ENCODE measurements around the gene MAGI2.

MAGI2 gene

DNA sequence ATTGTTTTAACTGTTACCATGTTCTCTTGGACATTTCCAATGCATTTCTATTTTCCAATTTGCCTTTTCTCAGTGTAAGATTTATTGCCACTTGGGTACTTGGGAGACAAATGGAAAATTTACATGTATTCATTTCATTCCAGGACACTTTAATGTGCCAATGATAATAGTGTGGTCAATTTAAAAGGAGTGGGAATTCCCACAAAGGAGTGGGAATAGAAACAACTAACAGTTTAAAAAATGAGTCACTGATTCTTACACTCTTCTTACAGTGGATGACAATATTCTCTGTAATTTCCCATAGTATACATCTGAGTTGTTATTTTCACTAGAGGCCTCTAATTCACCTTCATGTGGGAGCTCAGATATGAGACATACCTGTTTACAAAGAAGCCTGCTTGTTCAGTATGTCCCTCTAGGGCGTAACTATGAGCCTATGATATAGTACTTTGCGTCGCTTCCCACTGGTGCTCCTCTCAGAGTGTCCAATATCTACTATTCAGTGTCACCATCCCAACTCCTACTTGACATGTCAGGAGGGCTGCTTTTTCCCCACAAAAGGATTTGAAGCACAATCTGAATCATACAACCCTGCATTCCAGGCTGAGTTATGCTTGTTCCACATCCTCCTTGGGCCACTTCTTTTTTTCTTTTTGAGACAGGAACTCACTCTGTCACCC, 1353.6 kb downstream of the MAGI2 start:
- no peak for DNase-seq (ENCODE audit: low spot score)

DNA sequence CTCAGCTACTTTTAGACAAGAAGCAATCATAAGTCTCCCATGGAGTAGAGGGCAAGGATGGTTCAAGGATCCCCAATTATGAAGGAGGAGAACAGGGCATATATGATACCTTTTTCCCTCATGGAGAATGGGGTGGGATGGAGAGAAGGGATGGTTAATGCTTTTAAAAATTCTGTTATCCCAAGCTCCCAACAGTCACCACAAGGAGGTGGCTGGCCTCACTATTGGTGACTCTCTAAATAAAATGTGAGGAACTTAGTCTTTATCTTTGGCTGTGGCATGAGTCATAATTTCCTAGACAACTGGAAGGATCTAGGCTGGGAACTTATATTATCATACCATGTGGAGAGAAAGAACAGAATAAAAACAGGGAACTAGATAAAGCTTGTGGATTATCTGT, 1357.9 kb downstream of the MAGI2 start:
- DNase-seq (ENCODE audit: low spot score), result no peak

DNA sequence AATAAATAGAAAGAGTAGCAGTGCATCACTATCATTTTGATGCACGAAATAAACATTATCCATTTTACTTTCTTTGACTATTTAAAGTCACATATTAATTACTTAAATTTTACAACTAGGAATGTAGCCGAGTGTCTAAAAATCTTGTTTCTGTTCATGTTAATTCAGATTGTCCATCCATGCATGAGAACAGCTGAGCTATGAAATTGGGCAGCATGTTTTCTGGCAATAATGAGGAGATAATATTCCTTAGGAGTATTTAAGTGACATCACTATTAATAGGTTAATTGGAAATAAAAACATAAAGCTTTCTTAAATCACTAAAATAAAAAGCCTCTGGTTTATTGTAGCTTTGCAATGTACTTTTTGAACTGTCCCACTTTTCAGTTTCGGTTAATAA, 1361.1 kb downstream of the MAGI2 start:
- DNase-seq (ENCODE audit: low spot score), result no peak

DNA sequence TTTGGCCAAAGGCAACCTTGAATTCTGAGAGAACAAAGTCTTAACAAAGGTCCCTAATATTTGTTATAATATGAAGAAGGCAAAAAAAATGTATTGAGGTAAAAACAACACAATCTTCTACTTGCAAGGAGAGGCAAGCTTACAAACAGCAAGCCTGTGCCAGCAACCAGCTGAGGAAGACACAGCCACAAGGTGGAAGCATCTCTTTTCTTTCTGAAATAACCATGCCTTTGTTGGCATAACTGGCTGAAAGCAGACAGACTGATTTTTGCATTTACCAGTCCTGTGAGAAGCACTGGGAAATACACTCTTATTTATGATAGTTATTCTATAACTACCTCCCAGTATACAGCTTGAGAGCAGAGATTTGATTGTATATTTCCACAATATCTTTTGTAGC, 1362.9 kb downstream of the MAGI2 start:
- DNase-seq (ENCODE audit: low spot score), result no peak

DNA sequence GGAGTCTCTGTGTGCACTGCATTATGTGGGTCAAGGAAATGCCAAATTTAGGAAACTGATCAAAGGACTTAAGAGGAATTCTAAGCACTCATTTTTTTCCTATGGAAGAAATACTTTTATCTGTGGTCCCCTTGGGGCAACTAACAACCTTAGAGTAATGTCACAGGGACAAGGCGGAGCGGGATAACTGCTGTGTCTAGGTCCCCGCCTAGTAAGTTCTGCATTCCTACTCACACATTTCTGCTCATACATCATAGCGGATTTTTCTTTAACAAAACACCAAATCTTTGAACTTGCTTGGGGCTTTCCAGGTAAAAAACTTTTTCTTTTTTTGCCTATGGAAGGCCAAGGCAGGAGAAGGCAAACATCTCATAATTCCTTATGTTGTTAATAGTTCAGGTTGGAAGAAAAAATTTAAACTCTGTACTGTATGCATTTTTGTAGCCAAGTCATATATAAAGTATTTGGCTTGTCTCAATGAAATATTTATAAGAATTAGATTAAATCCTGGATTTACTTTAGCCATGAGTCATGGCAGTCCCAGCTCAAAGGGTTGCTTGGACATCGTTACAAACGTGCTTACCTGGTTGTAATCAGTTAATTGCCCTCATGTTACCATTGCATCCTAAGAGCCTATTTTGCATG, 1369.9 kb downstream of the MAGI2 start:
- no peak for DNase-seq (ENCODE audit: low spot score)

DNA sequence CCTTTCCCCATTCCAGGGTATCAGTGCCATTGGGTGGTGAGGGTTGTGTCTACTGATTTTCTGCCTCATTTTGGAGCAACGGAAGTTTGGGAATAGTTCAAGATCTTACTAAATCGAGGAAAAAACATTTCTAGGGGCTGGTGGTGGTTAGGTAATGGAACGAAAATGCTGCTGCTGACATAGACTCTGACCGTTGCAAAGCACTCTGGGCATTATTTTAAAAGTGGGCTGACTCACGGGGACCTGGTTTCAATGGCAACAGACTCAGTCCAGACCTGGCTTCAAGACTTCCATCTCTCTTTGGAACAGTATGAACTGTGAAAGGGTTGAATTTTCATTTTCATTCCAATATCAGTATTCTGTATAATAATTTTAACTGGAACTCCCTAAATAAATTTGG, 1370.9 kb downstream of the MAGI2 start:
- DNase-seq (ENCODE audit: low spot score), result no peak

DNA sequence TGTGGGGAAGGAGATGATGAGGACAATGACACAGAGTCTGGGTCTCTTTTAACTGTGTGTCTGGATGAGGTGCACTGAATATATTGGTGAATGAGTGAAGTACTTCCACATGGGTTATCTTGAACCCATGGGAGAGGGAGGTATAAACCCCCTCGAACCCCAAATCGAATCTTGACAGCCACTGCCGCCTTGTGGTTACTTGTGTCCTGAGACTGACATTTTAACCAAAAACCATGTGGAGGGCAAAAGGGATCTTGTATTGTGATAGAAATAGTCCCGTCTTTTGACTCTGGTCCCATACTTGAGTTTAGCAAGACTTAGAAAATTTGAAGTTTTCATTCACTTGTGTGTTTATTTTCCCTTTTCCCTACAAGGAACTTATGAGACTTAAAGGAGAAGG, 1371.6 kb downstream of the MAGI2 start:
- DNase-seq (ENCODE audit: low spot score), result no peak

DNA sequence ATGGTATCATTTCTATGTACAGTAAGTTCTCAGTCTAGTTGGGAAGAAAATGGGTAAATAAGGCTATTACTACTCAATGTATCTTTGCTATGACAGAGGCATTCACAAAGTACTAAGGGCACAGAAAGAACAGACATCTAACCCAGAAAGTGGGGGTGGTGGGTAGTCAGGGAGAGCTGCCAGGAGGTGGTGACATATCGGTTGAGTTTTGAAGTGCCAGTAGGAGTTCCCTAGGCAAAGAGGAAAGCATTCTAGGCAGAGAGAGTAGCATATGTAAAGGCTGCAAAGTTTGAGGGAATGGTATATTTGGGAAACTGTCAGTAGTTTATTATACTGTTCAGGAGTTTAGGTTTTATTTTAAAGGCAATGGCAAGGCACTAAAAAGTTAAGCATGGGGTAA, 1372.1 kb downstream of the MAGI2 start:
- DNase-seq (ENCODE audit: low spot score), result no peak

DNA sequence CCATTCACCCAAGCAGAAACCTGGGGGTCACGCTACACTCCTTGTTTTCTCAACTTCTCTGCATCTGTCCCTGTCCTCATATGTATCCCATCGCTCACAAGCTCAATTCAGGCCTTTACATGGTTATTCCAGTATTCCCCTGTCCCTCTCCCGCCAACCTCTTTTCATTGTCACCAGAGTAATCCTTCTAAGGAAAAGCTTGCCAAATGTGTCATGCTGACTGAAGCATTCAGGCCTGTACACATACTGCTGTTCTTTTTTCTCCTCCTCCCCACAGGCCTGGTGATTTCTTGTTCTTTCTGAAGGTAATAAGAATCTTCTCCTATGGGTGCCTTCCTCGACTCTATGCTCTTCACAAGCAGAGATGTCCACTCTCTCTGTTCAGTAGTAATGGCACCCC, 1372.7 kb downstream of the MAGI2 start:
- DNase-seq (ENCODE audit: low spot score), result no peak

DNA sequence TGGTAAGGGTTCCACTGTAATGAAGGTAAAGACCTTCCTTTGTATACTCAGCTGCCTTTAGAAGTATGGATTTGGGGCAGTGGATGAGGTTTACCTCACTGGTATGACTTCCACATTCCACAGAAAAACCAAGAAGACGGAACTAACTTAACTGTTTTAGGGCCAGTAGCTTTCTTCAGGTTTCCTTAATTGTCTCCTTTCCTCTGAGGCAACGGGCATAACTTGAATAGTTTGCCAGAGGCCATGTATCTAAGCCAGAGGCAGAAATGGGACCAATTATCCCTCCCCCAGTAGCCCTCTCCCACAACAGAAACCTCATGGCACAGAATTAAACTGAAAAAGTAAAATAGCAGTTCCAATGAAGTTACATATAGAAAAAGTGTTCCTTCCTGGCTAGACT, 1373.2 kb downstream of the MAGI2 start:
- DNase-seq (ENCODE audit: low spot score), result no peak

DNA sequence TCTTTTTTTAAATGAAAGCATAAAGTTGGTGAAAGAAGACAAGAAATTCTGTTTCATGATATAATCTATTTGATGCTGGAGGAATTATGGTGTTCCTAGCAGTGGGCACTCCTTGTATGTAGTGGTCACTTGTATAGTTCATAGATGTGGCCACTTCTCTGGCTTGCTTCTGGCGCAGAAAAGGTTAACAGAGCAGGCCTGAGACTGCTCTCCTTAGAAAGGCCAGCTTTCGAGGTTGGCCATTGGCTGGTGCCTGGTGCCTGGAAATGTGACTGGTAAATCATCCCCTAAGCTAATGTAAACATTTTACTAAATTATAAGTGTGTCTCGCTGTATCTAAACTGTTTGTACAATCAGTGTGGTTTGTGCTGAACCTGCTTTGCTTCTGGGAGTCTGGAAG, 1378.8 kb downstream of the MAGI2 start:
- DNase-seq (ENCODE audit: low spot score), result no peak

DNA sequence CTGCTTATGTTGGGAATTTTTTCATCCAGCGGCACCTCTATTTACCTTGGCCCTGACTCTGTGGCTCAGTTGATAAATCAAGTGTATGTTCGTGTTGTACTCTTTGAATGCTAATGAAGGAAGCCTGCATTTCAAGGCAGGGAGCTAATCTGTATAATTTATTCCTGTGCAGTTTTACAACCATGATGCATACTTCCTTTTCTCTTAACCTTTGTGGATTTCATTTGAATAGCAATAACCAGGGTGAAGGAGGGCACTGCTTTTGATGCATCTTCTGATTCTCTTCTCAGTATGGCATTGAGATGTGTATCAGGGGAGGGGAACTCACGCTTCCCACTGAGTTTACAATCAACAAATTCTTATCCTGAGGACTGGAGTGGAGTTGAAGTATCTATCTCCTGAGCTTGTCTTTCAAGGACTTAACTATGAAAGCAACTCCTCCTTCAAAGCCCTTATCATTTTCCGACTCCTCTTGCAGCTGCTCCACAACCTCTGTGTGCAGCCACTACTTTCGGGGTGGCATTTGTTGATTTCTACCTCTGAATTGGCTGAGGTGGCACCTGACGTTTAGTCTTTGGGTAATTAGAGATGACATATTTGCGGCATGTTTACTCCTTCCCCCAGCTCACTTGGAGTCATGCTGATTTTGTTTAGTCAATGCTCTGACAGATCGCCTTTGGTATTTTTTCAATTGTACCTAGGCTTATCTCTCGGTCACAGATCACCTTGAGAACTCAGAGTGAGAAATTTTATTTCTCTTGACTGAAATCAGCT, 1379.7 kb downstream of the MAGI2 start:
- no peak for DNase-seq (ENCODE audit: low spot score)

DNA sequence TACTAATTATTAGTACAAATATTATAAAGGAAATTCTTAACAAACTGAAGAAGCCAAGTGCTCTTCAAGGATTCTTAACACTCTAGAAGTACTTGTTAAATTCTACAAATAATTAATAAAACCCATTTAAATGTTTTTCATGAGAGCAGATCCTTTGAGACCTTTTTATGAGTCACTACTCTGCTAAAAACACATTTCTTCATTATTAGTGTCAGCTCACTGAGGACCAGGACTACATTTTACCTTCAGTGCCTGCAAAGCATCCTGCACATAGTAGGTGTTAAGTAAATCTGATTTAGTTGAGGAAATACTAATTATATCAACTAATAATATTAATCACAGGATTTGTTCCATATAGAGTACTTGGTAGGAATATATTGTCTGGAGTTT, 1381.3 kb downstream of the MAGI2 start:
- no peak for DNase-seq (ENCODE audit: low spot score)

DNA sequence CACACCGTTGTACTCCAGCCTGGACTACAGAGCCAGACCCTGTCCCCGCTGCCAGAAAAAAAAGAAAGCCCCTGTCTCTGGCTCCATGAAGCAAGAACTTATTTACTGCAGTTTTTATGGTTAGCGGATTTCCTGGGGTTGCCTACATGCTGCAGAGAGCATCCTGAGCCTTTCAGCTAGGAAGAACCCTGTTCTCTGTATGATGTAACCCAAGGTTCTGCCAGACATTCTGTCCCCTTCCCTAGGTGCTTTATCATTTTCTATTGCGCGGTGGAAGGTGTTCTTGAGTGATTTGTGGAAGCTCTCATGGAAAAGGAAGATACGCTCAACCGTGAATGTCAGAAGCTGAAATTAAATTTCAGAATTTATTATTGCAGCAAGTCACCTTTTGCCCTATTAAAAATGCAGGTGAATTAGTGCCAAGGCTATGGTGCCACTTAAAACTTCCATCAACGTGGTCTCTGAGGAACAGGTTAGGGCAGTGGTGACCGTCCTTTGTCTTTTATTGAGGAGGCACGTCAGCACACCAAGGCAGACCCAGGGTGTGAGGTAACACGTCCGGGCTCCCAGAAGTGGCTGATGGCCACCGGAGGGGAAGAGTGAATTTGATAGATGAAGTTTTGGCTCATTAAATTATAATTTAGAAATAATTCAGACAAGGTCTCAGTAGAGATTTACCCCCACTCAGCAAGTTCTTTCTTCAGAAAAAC, 1381.8 kb downstream of the MAGI2 start:
- no peak for DNase-seq (ENCODE audit: low spot score)

DNA sequence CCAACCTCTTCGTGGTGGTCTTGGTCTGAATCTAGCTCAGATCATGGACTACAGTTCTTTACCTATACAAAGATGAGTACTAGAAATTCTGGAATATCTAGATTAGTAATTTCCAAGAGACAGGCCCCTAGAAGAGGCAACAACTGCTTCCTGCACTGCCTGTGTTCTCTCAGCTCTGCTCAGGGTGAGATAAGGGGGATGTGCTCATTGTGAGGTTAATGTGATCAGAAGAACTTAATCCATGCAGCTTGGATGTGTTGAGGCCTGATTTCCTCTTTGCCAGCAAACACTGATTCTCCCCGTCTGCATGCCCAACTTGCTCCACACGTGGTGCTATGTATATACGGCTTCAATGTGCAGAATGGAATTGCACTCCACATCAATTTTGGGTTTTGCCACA, 1386.9 kb downstream of the MAGI2 start:
- no peak for DNase-seq (ENCODE audit: low spot score)

DNA sequence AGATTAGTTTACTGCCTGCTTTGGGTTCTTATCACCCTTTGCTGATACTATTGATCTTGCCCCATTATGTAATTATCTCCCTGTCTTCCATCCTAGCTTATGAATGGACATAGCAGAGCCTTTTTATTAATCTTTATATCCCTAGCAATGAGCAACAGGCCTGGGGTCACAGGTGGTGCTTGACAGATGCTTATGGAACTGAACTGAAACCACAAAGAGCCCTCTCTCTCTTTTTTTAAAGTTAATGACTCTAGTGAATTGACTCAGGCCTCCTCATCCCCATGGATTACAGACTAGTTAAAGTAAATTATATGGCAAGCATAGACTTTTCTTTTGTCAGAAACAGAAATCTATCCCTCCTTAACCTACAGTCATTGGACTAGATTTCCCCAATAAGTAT, 1389.7 kb downstream of the MAGI2 start:
- no peak for DNase-seq (ENCODE audit: low spot score)

DNA sequence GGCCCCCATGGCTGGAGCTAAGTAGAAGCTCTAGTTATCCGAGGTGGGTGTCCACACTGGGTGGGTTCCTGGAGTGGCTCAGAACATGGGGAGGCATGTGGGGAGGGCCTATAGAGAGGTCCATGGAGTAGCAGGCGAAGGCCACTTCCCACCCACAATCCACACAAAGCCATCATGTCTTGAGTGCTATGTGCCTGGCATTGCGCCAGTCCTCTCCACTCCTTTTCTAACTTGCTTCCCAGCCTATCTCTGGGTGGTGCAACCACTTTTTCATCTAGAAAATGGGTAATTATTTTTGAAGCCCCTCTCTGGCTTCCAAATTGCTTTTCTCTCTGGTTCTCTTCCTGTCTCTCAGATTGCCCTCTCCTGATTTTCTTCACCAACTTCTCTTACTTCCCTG, 1391.3 kb downstream of the MAGI2 start:
- DNase-seq (ENCODE audit: low spot score), result no peak

DNA sequence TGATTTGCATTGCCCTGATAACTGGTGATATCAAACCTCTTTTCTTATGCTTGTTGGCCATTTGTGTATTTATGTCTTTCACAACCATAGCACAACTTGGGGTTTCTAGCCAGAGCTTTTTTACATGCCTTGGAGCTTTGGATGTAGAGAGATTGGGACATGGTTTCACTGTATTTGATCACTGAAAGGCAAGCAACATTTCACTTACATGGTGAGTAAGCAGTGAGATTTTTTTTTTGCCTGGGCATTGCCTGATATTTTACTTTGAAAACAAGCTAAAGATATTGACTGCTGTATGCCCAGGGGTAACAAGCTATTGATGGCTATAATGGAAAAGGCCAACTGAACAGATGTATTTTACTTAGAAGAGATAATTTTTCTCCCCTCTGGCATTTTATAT, 1395.9 kb downstream of the MAGI2 start:
- no peak for DNase-seq (ENCODE audit: low spot score)

DNA sequence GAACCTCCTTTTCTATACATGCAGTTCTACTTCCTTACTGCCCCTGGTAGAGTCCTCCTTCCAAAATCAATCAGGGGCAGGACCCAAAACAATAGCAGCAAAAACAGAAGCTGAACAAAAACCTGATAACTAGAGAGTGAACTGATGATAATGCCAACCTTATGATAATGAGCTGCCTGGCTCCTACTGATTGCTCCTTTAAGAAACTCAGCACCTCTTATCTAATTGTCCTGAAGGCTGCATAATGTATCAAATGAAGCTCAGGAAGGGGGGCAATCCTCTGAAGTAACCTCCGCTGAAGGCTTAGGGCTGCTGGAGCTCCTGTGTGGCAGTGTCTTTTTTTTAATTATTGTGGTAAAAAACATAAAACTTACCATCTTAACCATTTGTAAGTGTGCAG, 1397.9 kb downstream of the MAGI2 start:
- no peak for DNase-seq (ENCODE audit: low spot score)

DNA sequence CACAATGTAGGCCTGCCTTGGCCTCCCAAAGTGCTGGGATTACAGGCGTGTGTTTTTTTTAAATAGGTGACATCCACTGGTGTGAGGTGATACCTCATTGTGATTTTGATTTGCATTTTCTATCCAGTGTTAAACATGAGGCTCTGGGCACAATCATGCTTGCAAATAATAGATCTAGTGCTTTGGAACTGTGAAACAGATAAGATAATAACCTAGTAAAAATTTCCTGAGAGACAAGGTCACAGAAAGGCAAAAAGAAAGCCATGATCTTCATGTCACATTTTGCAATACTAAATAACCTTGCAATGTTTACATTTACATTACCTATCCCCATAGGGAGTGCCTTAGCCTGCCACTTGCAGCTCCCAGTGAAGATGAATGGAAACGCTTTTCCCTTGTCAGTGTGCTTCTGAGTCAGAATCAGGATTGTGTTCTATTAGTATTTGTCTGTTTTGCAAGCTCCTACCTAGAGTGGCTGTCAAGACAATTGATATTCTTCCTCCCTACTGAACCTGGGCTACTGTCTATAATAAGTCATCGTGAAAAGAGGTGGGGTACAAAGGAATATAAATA, 1398.4 kb downstream of the MAGI2 start:
- DNase-seq (ENCODE audit: low spot score), result no peak

DNA sequence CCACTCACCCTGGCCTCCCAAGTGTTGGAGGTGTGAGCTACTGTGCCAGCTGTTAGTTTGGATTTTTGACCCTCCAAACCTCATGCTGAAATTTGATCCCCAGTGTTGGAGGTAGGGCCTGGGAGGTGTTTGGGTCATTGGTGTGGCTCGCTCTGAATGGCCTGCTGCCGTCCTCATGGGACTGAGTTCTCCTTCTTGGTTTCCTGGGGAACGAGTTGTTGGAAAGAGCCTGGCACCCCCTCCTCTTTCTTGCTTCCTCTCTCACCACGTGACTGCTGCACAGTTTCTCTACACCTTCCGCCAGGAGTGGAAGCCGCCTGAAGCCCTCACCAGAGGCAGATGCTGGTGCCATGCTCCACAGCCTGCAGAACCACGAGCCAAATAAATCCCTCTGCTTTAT, 1401.4 kb downstream of the MAGI2 start:
- DNase-seq (ENCODE audit: low spot score), result no peak

DNA sequence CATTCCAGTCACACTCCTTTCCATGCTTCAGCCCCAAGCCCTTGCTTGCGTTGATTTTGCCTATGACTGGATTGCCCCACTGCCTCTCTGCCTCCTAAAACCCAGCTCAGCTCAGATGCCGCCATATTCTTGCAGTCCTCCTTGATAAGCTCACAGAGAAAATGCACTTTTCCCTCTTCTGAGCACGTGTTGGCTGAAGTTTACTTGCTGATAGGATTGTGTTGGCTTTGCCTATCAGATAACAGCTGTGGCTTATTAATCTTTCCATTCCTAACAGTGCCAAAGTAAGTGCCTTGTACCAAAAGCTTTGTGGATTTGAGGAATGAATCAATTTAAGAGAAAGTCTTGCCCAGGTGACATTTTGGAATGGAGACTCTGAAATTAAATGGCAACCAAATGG, 1405.7 kb downstream of the MAGI2 start:
- DNase-seq (ENCODE audit: low spot score), result no peak
